GM21825 (cell line): Measurements from ENCODE around the gene PDLIM4.
A peak's percentile ranks its signal among the peaks of the same experiment; 100 is the strongest.

Source experiments
- ATAC-seq: cut with Tn5 transposase; IDR thresholded peaks from one replicate; pipeline ENCODE4 v1.9.1; 2021; ENCODE audit warnings: mild to moderate bottlenecking, moderate library complexity; ENCODE audit not compliant: unreplicated experiment

Gene PDLIM4

GRCh38 chr5:132257131-132258101 is at the start of gene PDLIM4:
Gene PDLIM4, plus strand, starts transcription at chr5:132257696. Its CDS starts 39 bp downstream, at chr5:132257735.
- no peak for ATAC-seq

GRCh38 chr5:132207778-132208177 is 49.7 kb upstream of the PDLIM4 start:
- ATAC-seq, result no peak

- no peak for ATAC-seq
Measured at GRCh38 chr5:132209131-132209530, 48.4 kb upstream of the PDLIM4 start.

- no peak for ATAC-seq
Measured at GRCh38 chr5:132209901-132210545, 47.5 kb upstream of the PDLIM4 start.

GRCh38 chr5:132210944-132211343 is 46.6 kb upstream of the PDLIM4 start:
- no peak for ATAC-seq

- ATAC-seq, result no peak
Measured at GRCh38 chr5:132211787-132212186, 45.7 kb upstream of the PDLIM4 start.

- ATAC-seq, result no peak
Measured at GRCh38 chr5:132213666-132214065, 43.8 kb upstream of the PDLIM4 start.

- no peak for ATAC-seq
Measured at GRCh38 chr5:132214491-132214890, 43.0 kb upstream of the PDLIM4 start.

- ATAC-seq, result no peak
Measured at GRCh38 chr5:132215329-132215728, 42.2 kb upstream of the PDLIM4 start.

GRCh38 chr5:132218321-132218720 is 39.2 kb upstream of the PDLIM4 start:
- ATAC-seq, result no peak

GRCh38 chr5:132219289-132219970 is 38.1 kb upstream of the PDLIM4 start:
- ATAC-seq, result no peak

GRCh38 chr5:132219981-132220380 is 37.5 kb upstream of the PDLIM4 start:
- no peak for ATAC-seq

GRCh38 chr5:132220491-132220890 is 37.0 kb upstream of the PDLIM4 start:
- ATAC-seq, result no peak

- no peak for ATAC-seq
Measured at GRCh38 chr5:132221781-132222648, 35.5 kb upstream of the PDLIM4 start.

- peak; percentile 63 for ATAC-seq
Measured at GRCh38 chr5:132222649-132223038, 34.9 kb upstream of the PDLIM4 start.

GRCh38 chr5:132223861-132224260 is 33.6 kb upstream of the PDLIM4 start:
- no peak for ATAC-seq

- no peak for ATAC-seq
Measured at GRCh38 chr5:132224716-132225115, 32.8 kb upstream of the PDLIM4 start.

GRCh38 chr5:132225165-132226032 is 32.1 kb upstream of the PDLIM4 start:
- ATAC-seq, result no peak

- ATAC-seq, result no peak
Measured at GRCh38 chr5:132226516-132227234, 30.8 kb upstream of the PDLIM4 start.
